DMS 273 treated with DMSO at 0.1 percent for 48 hours (cell line): ENCODE results near the gene KCNIP4.
"Not testable (repeated sequence)": the region's sequence is repeated elsewhere in the genome, so short reads cannot be mapped to it uniquely, and the experiment has no call there.

ENCODE experiments used
- DNase-seq: peaks from one replicate; lab custom pipeline; 2025; lab: John Stamatoyannopoulos, UW

KCNIP4 gene

GRCh38 chr4:20844311-20844710, 1104.3 kb downstream of the KCNIP4 start:
- no peak for DNase-seq

- no peak for DNase-seq
Measured at GRCh38 chr4:20840648-20841190, 1107.9 kb downstream of the KCNIP4 start.

GRCh38 chr4:20839957-20840356, 1108.6 kb downstream of the KCNIP4 start:
- DNase-seq, result no peak

GRCh38 chr4:20838476-20838875, 1110.1 kb downstream of the KCNIP4 start:
- no peak for DNase-seq

GRCh38 chr4:20832826-20833225, 1115.7 kb downstream of the KCNIP4 start:
- no peak for DNase-seq

- DNase-seq, result no peak
Measured at GRCh38 chr4:20831746-20832145, 1116.8 kb downstream of the KCNIP4 start.

GRCh38 chr4:20829617-20830357, 1118.8 kb downstream of the KCNIP4 start:
- no peak for DNase-seq

- DNase-seq, result no peak
Measured at GRCh38 chr4:20825505-20825904, 1123.1 kb downstream of the KCNIP4 start.

- DNase-seq, result no peak
Measured at GRCh38 chr4:20816287-20816686, 1132.3 kb downstream of the KCNIP4 start.

- no peak for DNase-seq
Measured at GRCh38 chr4:20813700-20814099, 1134.9 kb downstream of the KCNIP4 start.

- no peak for DNase-seq
Measured at GRCh38 chr4:20809812-20810211, 1138.8 kb downstream of the KCNIP4 start.

GRCh38 chr4:20805716-20806115, 1142.9 kb downstream of the KCNIP4 start:
- DNase-seq, result no peak

GRCh38 chr4:20787940-20788665, 1160.5 kb downstream of the KCNIP4 start:
- no peak for DNase-seq

GRCh38 chr4:20783134-20783533, 1165.4 kb downstream of the KCNIP4 start:
- not testable (repeated sequence) for DNase-seq

- DNase-seq, result no peak
Measured at GRCh38 chr4:20778896-20779295, 1169.7 kb downstream of the KCNIP4 start.

- no peak for DNase-seq
Measured at GRCh38 chr4:20773144-20773997, 1175.2 kb downstream of the KCNIP4 start.

- no peak for DNase-seq
Measured at GRCh38 chr4:20764366-20764992, 1184.1 kb downstream of the KCNIP4 start.

GRCh38 chr4:20761826-20762225, 1186.7 kb downstream of the KCNIP4 start:
- DNase-seq, result no peak

GRCh38 chr4:20761382-20761781, 1187.2 kb downstream of the KCNIP4 start:
- DNase-seq, result no peak

GRCh38 chr4:20760053-20760452, 1188.5 kb downstream of the KCNIP4 start:
- DNase-seq, result no peak

- no peak for DNase-seq
Measured at GRCh38 chr4:20754036-20754435, 1194.5 kb downstream of the KCNIP4 start.

- no peak for DNase-seq
Measured at GRCh38 chr4:20752641-20753040, 1195.9 kb downstream of the KCNIP4 start.
